Neural cell (in vitro differentiated cells): ENCODE measurements around the gene MRPS33. TPM values are rescaled to one million over a fixed set of nuclear protein-coding genes. Genes with fewer than 3 reads are reported as not detected.

ENCODE experiments used
- H2AFZ ChIP-seq: fragments of 200-600, 300-800 bp; sonication (generic), shearing (Covaris generic); 2 replicates; pipeline ENCODE4 v1.6.0; 2014; ENCODE audit warnings: low read depth, mild to moderate bottlenecking, antibody characterized with exemption, low read length, moderate library complexity
- H3F3A ChIP-seq: fragments of 200-600 bp; shearing (Covaris generic); 2 replicates; pipeline ENCODE4 v1.6.1; 2016; ENCODE audit warnings: mild to moderate bottlenecking, moderate library complexity, mixed read lengths, antibody characterized with exemption, low read length; ENCODE audit not compliant: insufficient read depth, poor library complexity, severe bottlenecking
- H3K27ac ChIP-seq: fragments of 200-600, 300-800 bp; sonication (generic), shearing (Covaris generic); 2 replicates; pipeline ENCODE4 v1.5.1; 2014; ENCODE audit warnings: mild to moderate bottlenecking, low read length, moderate library complexity
- H3K27me3 ChIP-seq: fragments of 300-800, 200-600 bp; sonication (generic), shearing (Covaris generic); 2 replicates; pipeline ENCODE4 v1.6.0; 2014; ENCODE audit warnings: mild to moderate bottlenecking, low read depth, low read length, moderate library complexity; ENCODE audit not compliant: insufficient read depth
- H3K36me3 ChIP-seq: fragments of 300-800, 200-600 bp; sonication (generic), shearing (Covaris generic); 2 replicates; pipeline ENCODE4 v1.5.1; 2014; ENCODE audit warnings: mild to moderate bottlenecking, antibody characterized with exemption, low read length, moderate library complexity; ENCODE audit not compliant: insufficient read depth
- H3K4me2 ChIP-seq: fragments of 300-800, 200-600 bp; sonication (generic), shearing (Covaris generic); 2 replicates; pipeline ENCODE4 v1.6.0; 2014; ENCODE audit warnings: mild to moderate bottlenecking, low read length
- H3K4me3 ChIP-seq: fragments of 300-800, 200-600 bp; sonication (generic), shearing (Covaris generic); 2 replicates; pipeline ENCODE4 v1.5.1; 2014; ENCODE audit warnings: mild to moderate bottlenecking, low read length, moderate library complexity
- H3K79me2 ChIP-seq: fragments of 200-600 bp; shearing (Covaris generic); replicated peaks from 2 replicates; pipeline ENCODE4 v1.6.0; 2014; ENCODE audit warnings: mild to moderate bottlenecking, low read length, moderate library complexity; ENCODE audit not compliant: insufficient read depth
- H3K9ac ChIP-seq: fragments of 300-800, 200-600 bp; sonication (generic), shearing (Covaris generic); 2 replicates; pipeline ENCODE4 v1.6.1; 2016; ENCODE audit warnings: mild to moderate bottlenecking, low read length, mixed read lengths
- H3K9me2 ChIP-seq: fragments of 200-600 bp; shearing (Covaris generic); 2 replicates; pipeline ENCODE4 v1.6.1; 2016; ENCODE audit warnings: mild to moderate bottlenecking, low read length, mixed read lengths; ENCODE audit not compliant: insufficient read depth
- H3K9me3 ChIP-seq: fragments of 200-600, 300-800 bp; sonication (generic), shearing (Covaris generic); 2 replicates; pipeline ENCODE4 v1.6.1; 2016; ENCODE audit warnings: mild to moderate bottlenecking, mixed run types, low read length, moderate library complexity, mixed read lengths
- H4K20me1 ChIP-seq: fragments of 200-600 bp; shearing (Covaris generic); 2 replicates; pipeline ENCODE4 v1.6.1; 2016; ENCODE audit warnings: mild to moderate bottlenecking, mixed run types; ENCODE audit not compliant: insufficient read depth
- EP300 ChIP-seq: fragments of 450-650 bp; conservative IDR thresholded peaks from 2 replicates; pipeline ENCODE4 v1.6.1; 2014; ENCODE audit warnings: antibody characterized with exemption, mild to moderate bottlenecking, moderate library complexity; ENCODE audit not compliant: poor library complexity, severe bottlenecking
- EZH2 ChIP-seq: fragments of 200-600, 300-800 bp; shearing (Covaris generic), sonication (generic); IDR thresholded peaks from 2 replicates; pipeline ENCODE4 v1.6.1; 2014; ENCODE audit warnings: antibody characterized with exemption, low read length, borderline replicate concordance, mild to moderate bottlenecking; ENCODE audit not compliant: insufficient read depth, poor library complexity, severe bottlenecking
- MXI1 ChIP-seq: fragments of 450-650 bp; conservative IDR thresholded peaks from 2 replicates; pipeline ENCODE4 v1.6.1; 2014; ENCODE audit warnings: antibody characterized with exemption, mild to moderate bottlenecking; ENCODE audit not compliant: poor library complexity, severe bottlenecking
- POLR2AphosphoS5 ChIP-seq: IDR thresholded peaks from 2 replicates; pipeline ENCODE4 v1.6.1; 2012
- RAD21 ChIP-seq: fragments of 450-650 bp; conservative IDR thresholded peaks from 2 replicates; pipeline ENCODE4 v1.6.1; 2014; ENCODE audit warnings: antibody characterized with exemption, mild to moderate bottlenecking, moderate library complexity
- SMC3 ChIP-seq: fragments of 450-650 bp; conservative IDR thresholded peaks from 2 replicates; pipeline ENCODE4 v1.6.1; 2014; ENCODE audit warnings: antibody characterized with exemption, mild to moderate bottlenecking, moderate library complexity; ENCODE audit not compliant: poor library complexity
- TAF1 ChIP-seq: IDR thresholded peaks from 2 replicates; pipeline ENCODE4 v1.6.1; 2012; ENCODE audit warnings: low read depth
- polyA plus RNA-seq: library from polyadenylated mRNA; depleted of rRNA; stranded (reverse); fragments of >200 nt; gene quantifications from 2 replicates; pipeline ENCODE4 v1.2.3, GENCODE V29; 2014
- TF ChIP-seq, protein P1 (sequence below): fragments of 450-650 bp; IDR thresholded peaks from 2 replicates; pipeline ENCODE4 v1.5.1; 2014; ENCODE audit warnings: antibody characterized with exemption, mild to moderate bottlenecking, moderate library complexity; ENCODE audit not compliant: poor library complexity, severe bottlenecking

MRPS33 gene
- polyA plus RNA-seq, 1 donor from 2014 or later: 68.5 TPM

DNA sequence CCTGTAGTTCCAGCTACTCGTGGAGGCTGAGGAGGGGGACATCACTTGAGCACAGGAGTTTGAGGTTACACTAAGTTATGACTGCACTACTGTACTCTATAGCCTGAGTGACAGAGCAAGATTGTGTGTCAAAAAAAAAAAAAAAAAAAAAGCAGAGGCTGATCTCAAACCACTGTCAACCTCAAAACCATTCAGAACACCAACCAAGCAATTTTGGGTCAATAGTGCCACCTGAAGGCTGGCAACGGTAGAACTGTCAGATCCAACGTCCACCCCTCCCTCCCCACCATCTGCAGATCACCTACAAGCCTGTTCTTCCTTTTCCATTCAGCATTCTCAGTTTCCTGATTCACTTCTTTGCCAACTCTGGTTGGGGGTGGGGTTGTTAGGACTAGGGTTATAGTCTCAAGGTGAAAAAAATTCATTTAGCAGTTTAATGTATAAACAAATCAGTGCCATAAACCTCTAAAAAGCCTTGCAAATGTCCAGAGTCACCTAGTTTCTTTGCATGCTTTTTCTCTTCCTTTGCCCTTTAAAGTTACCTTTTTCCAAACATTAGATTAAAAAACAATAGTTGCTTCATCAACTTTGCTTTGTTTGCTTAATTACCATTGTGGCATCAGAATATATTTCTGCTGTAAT lies 2.6 kb downstream of the MRPS33 start:
- H3K9ac ChIP-seq: peak overlapping the region; percentile 22
- no peaks in the 10 kb centered on the region for H3F3A ChIP-seq
- H3K4me2 ChIP-seq: no peak overlapping the region
- H3K27me3 ChIP-seq: no peaks in the 10 kb centered on the region
- H3K9me3 ChIP-seq: no peaks in the 10 kb centered on the region
- no peaks in the 10 kb centered on the region for H3K36me3 ChIP-seq
- TF ChIP-seq SMC3 (peak; percentile 77), EP300 (no peak), EZH2 (no peak), RAD21 (peak; percentile 78), TAF1 (no peak)
- TF ChIP-seq, protein P1, sequence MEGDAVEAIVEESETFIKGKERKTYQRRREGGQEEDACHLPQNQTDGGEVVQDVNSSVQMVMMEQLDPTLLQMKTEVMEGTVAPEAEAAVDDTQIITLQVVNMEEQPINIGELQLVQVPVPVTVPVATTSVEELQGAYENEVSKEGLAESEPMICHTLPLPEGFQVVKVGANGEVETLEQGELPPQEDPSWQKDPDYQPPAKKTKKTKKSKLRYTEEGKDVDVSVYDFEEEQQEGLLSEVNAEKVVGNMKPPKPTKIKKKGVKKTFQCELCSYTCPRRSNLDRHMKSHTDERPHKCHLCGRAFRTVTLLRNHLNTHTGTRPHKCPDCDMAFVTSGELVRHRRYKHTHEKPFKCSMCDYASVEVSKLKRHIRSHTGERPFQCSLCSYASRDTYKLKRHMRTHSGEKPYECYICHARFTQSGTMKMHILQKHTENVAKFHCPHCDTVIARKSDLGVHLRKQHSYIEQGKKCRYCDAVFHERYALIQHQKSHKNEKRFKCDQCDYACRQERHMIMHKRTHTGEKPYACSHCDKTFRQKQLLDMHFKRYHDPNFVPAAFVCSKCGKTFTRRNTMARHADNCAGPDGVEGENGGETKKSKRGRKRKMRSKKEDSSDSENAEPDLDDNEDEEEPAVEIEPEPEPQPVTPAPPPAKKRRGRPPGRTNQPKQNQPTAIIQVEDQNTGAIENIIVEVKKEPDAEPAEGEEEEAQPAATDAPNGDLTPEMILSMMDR: peak; percentile 73
- H4K20me1 ChIP-seq: no peaks in the 10 kb centered on the region
- H2AFZ ChIP-seq: no peak overlapping the region
- H3K79me2 ChIP-seq: peaks cover 19% of the 10 kb centered on the region
- H3K27ac ChIP-seq: no peak overlapping the region
- no peaks in the 10 kb centered on the region for H3K9me2 ChIP-seq
- H3K4me3 ChIP-seq: peak overlapping the region; percentile 70

GRCh38 chr7:141011443-141011842 lies 3.3 kb downstream of the MRPS33 start:
- Histone ChIP-seq H4K20me1 (no peaks in the 10 kb centered on the region), H3F3A (no peaks in the 10 kb centered on the region), H3K79me2 (peaks cover 19% of the 10 kb centered on the region), H2AFZ (no peak overlapping the region), H3K27me3 (no peaks in the 10 kb centered on the region), H3K4me2 (no peak overlapping the region), H3K36me3 (no peaks in the 10 kb centered on the region), H3K9ac (no peak overlapping the region), H3K27ac (no peak overlapping the region), H3K9me2 (no peaks in the 10 kb centered on the region), H3K9me3 (no peaks in the 10 kb centered on the region), H3K4me3 (no peak overlapping the region)
- TF ChIP-seq POLR2AphosphoS5 (no peak), EP300 (no peak), RAD21 (no peak), MXI1 (no peak), SMC3 (no peak), EZH2 (no peak)
- TF ChIP-seq, protein P1: no peak
